H1 (cell line): ENCODE data around the gene AGPAT4. TPM values are rescaled to one million over a fixed set of nuclear protein-coding genes. Genes with fewer than 3 reads are reported as not detected.

Experiments
- CTCF ChIP-seq, 3 experiments: IDR thresholded peaks; 1 replicate in 2 of 3; 2 replicates in 1 of 3; pipeline versions ENCODE4 v1.5.1 to v1.6.1; 2011; ENCODE audit warnings: low read length in 3 of 3, mild to moderate bottlenecking in 3 of 3, inconsistent platforms in 2 of 3, low read depth in 1 of 3, moderate library complexity in 1 of 3; ENCODE audit not compliant: insufficient read depth in 1 of 3; ENCODE audit errors: control extremely low read depth in 1 of 3
- PHF8 ChIP-seq: fragments of 200-600 bp; sonication (generic); conservative IDR thresholded peaks from 2 replicates; pipeline ENCODE4 v1.7.1; 2012; ENCODE audit warnings: low read depth, mild to moderate bottlenecking, inconsistent platforms, low read length, moderate library complexity
- RAD21 ChIP-seq, 2 experiments: IDR thresholded peaks in 1 of 2; conservative IDR thresholded peaks in 1 of 2; 2 replicates each; pipeline ENCODE4 v1.6.1; 2011; ENCODE audit warnings: low read depth in 2 of 2, low read length in 2 of 2, improper control_type of control experiment in 1 of 2, inconsistent platforms in 1 of 2, mild to moderate bottlenecking in 1 of 2, moderate library complexity in 1 of 2
- SIN3A ChIP-seq, 2 experiments: IDR thresholded peaks in 1 of 2; conservative IDR thresholded peaks in 1 of 2; 2 replicates each; pipeline ENCODE4 v1.6.1; 2011 to 2012; ENCODE audit warnings: low read length in 2 of 2, improper control_type of control experiment in 1 of 2, low read depth in 1 of 2, mild to moderate bottlenecking in 1 of 2
- USF2 ChIP-seq: IDR thresholded peaks from 2 replicates; pipeline ENCODE4 v1.6.1; 2011; ENCODE audit warnings: low read length, improper control_type of control experiment
- polyA plus RNA-seq, 7 experiments: library from polyadenylated mRNA; depleted of rRNA in 3 of 7; stranded (reverse) in 5 of 7; unstranded in 2 of 7; fragments of >200 nt in 5 of 7; fragments of 200-250 nt in 2 of 7; gene quantifications; 1 replicate in 5 of 7; 2 replicates in 1 of 7; 4 replicates in 1 of 7; pipeline versions ENCODE4 v1.2.1 to v1.2.3, GENCODE V29; 2011 to 2013; ENCODE audit warnings: missing spikeins in 2 of 7, mixed read lengths in 2 of 7
- total RNA-seq: library from RNA; stranded (reverse); fragmentation: NEBNext Ultra II Directional; extraction: Animal tissue kit (Norgen Biotek cat#: 25700); gene quantifications from 2 replicates; pipeline ENCODE4 v1.2.1, GENCODE V29; 2021

The AGPAT4 gene
- total and polyA plus RNA-seq, 2 of the 8 experiments (the other 6 are each of a cell fraction or from before 2014, with no cell fraction given) = 13.5 to 23.8 TPM

- no peak for TF ChIP-seq SIN3A (conservative IDR thresholded peaks at IDR 0.05 in 1 of 2, IDR thresholded peaks at IDR 0.05 in 1 of 2; ENCODE audit: low read depth in 1 of 2, low read length in 2 of 2)
- TF ChIP-seq PHF8 = no peak
- TF ChIP-seq RAD21 (IDR thresholded peaks at IDR 0.05 in 1 of 2, conservative IDR thresholded peaks at IDR 0.05 in 1 of 2; ENCODE audit: low read depth in 2 of 2, low read length in 2 of 2) = no peak
- no peak for TF ChIP-seq USF2
- TF ChIP-seq CTCF (IDR thresholded peaks at IDR 0.05; ENCODE audit: control extremely low read depth in 1 of 3, insufficient read depth in 1 of 3, low read depth in 1 of 3, low read length in 3 of 3) = no peak
Measured at GRCh38 chr6:161230339-161230738, 43.5 kb downstream of the AGPAT4 start (continued).
